ENCODE data around the gene GPR68. TPM values are rescaled to one million over a fixed set of nuclear protein-coding genes. Genes with fewer than 3 reads are reported as not detected.

Gene GPR68
- polyA plus RNA-seq, 1 donor from 2014 or later = 1.6 TPM

DNA sequence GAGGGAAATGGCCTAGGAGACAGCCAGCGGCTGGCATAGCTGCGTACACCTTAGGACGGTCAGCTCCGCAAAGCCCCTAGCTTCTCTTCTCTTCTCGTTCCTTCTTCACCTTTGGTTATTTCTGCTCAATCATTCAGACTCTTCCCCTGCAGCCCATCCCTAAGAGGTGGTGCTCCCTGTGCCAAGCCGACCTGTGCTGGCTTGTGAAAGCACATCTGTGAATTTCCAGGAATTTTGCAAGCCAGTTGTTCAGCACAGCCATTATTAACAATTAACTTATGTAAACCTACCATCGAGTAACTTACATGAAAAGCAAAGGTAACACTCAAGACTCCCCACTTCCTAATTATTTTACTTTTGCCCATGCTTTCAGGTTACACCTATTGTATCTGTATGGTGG lies 20.9 kb upstream of the GPR68 start:
- peaks cover 12% of the 10 kb centered on the region for H3K27me3 Mint-ChIP-seq
- H3K4me3 Mint-ChIP-seq = peak overlapping the region in 2 of 4 donors; percentile 52 to 75
- no peaks in the 10 kb centered on the region for H3K9me3 Mint-ChIP-seq
- H3K4me1 Mint-ChIP-seq = peaks cover 12 to 21% (median 16%) of the 10 kb centered on the region in 3 donors
- H3K36me3 Mint-ChIP-seq = no peaks in the 10 kb centered on the region
- H3K27ac Mint-ChIP-seq = peak overlapping the region in 2 of 3 donors; percentile 15 to 59

DNA sequence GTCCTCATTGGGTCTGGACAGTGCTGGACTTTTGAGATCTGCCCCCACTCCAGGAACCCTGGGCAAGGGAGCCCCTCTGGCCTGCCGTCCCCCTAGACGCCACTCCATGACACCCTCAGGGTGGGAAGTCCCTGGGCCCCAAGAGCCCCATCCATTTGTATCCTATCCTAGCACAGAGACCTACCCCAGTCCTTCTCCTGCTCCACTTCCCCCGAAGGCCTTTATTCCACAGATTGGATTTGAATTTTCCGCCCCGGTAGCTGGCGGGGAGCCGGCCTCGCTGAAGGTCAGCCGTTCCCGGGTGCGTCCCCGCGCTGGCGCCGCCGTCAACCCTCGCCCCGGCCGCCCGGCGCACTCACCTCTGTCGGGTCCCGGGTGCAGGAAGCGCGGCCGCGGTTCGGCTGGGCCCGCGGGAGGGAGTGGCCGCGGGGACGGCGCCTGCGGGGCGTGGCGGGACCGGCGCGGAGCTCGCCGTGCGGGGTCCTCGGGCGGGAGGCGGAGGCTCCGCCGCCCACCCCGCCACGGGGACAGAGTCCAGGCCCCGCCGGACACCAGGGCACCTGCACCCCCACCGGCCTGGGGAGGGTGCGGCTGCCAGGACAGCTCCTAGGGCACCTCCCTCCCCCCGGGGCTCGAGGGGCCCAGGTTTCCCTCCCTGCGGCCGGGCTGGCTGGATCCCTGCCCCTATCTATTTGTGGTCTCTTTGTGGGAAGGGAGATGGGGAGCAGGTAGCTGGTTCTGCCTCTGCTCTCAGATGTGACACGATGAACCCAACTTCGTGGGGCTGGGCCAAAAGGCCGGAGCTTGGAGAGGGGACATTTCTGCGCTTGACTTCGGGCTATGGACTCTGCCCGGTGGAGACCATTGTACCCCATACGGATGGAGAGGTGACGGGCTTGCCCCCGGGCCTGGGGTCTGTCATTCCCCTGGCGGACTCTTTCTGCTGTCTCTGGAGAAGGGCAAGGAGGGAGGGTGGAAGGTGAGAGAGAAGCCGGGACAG lies 19.9 kb upstream of the GPR68 start:
- Mint-ChIP-seq H3K27ac (peak overlapping the region in 1 of 3 donors; percentile 31), H3K4me3 (peak overlapping the region; percentile 57 to 88 (median 74)), H3K27me3 (peaks cover 12% of the 10 kb centered on the region), H3K4me1 (peaks cover 12 to 21% (median 16%) of the 10 kb centered on the region in 3 donors), H3K36me3 (no peaks in the 10 kb centered on the region), H3K9me3 (no peaks in the 10 kb centered on the region)

DNA sequence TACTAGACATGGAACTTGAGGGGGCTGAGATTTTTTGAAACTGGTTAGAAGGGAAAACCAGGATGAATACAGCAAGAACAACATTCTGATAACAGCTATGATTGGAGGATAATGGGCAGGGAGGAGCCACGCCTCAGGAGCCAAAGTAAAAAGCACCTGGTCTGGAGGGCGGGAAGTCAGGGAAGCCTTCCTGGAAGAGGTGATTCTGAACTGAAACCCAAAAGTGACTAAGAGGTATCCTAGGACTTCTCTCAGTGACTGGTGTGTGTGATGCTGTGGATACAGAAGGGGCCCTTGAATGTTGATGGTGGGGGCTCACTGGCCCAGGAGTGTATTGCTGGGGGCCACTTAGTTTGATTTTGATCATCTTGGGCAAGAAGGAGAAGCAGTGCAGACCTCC lies 18.8 kb upstream of the GPR68 start:
- Mint-ChIP-seq H3K9me3 (no peaks in the 10 kb centered on the region), H3K4me3 (peak overlapping the region in 3 of 4 donors; percentile 63 to 88 (median 70)), H3K27me3 (peaks cover 12% of the 10 kb centered on the region), H3K36me3 (no peaks in the 10 kb centered on the region), H3K4me1 (peaks cover 12 to 21% (median 16%) of the 10 kb centered on the region in 3 donors), H3K27ac (peak overlapping the region in 2 of 3 donors; percentile 69 to 81)

DNA sequence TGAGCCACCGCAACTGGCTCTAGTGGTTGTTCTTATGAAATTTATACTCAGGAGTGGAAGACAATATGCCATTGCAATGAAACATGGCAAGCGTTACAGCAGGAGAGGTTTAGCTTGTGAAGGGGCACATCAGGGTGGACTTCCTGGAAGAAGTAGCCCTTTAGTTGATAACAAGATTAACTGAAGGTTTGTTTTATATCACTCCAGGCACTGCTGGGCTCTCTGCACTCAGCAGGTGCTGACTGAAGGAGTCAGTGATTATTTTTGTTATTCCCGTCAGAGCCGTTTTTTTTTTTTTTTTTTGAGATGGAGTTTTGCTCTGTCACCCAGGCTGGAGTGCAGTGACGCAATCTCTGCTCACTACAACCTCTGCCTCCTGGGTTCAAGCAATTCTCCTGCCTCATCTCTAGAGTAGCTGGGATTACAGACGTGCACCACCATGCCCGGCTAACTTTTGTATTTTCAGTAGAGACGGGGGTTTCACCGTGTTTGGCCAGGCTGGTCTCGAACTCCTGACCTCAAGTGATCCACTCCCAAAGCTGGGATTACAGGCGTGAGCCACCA lies 17.6 kb upstream of the GPR68 start:
- H3K27ac Mint-ChIP-seq = peak overlapping the region in 1 of 3 donors; percentile 75
- no peak overlapping the region for H3K4me3 Mint-ChIP-seq

DNA sequence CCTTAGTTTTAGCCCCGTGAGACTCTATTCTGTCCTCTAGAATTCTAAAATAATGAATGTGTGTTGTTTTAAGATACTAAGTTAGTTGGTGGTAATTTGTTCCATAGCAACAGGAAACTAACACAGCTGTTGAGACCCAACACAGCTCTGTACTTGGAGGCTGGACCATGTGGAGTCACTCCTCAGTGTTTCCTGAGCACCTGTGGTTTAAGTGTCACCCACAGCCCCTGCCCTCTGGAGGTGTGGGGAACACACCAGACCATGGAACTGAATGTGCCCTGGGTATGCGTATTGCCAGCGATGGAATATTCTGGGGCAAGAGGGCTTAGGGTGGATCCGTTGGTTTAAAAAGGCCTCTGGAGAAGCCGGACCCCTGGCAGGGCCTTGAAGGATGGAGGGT lies 16.6 kb upstream of the GPR68 start:
- Mint-ChIP-seq H3K4me3 (peak overlapping the region in 2 of 4 donors; percentile 22 to 46), H3K4me1 (peaks cover 14 to 33% (median 19%) of the 10 kb centered on the region in 3 donors), H3K27ac (peak overlapping the region in 2 of 3 donors; percentile 12 to 90), H3K36me3 (no peaks in the 10 kb centered on the region), H3K9me3 (no peaks in the 10 kb centered on the region), H3K27me3 (peaks cover 12% of the 10 kb centered on the region)

More for the DNA sequence above, 17.6 kb upstream of the GPR68 start:
- peaks cover 12% of the 10 kb centered on the region for H3K27me3 Mint-ChIP-seq
- no peaks in the 10 kb centered on the region for H3K36me3 Mint-ChIP-seq
- H3K4me1 Mint-ChIP-seq = peaks cover 13 to 28% (median 19%) of the 10 kb centered on the region in 3 donors
- no peaks in the 10 kb centered on the region for H3K9me3 Mint-ChIP-seq

DNA sequence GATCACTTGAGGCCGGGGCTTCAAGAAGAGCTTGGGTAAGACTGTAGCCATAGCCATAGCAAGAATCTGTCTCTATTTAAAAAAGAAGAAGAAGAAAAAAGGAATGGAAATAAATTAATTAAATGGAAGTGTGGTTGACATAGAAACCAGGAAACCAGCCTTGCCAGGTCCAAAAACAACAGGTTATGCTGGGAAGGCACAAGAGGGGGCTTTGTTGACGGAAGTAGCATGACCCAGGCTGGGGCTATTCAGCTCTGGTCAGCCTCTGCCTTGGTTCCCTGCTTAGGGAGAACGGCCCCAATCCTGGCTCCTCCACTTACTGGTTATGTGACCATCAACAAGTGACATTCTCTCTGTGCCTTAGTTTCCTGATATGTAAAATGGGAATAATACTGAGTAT lies 14.4 kb upstream of the GPR68 start:
- H3K36me3 Mint-ChIP-seq = no peaks in the 10 kb centered on the region
- no peak overlapping the region for H3K4me3 Mint-ChIP-seq
- H3K4me1 Mint-ChIP-seq = peaks cover 11 to 36% (median 19%) of the 10 kb centered on the region in 3 donors
- peak overlapping the region in 1 of 3 donors; percentile 59 for H3K27ac Mint-ChIP-seq
- H3K27me3 Mint-ChIP-seq = peaks cover 4% of the 10 kb centered on the region
- no peaks in the 10 kb centered on the region for H3K9me3 Mint-ChIP-seq

DNA sequence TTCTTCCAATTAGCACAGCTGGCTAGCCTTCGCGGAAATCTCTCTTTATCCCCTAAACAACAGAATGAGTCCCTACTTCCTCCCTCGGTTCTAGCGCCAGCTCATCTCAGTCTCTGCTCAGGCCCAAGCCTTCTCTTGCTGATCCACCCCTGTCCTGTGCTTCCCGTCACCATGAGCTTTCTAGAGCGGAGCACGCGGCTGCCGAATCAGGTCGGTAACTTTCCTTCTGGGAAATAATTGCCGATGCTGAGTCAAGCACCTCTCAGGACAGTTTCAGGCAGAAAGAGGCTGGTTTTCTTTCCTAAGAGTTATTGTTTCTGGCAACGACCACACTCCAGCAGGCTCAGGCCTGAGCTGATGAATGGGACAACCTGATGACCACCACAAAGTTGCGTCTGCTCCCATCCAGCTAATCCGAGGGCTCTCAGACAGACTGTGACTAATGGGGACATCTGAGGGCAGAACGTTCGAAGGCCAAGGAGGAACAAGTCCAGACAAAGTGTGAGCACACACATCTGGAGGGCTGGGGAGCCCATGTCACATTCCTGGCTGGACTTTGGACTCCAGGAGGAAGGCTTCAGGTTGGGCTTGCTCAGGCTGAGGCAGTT lies 13.6 kb upstream of the GPR68 start:
- Mint-ChIP-seq H3K27ac (peak overlapping the region in 2 of 3 donors; percentile 24 to 59), H3K36me3 (no peaks in the 10 kb centered on the region), H3K4me3 (peak overlapping the region in 2 of 4 donors; percentile 21 to 97), H3K9me3 (no peaks in the 10 kb centered on the region), H3K4me1 (peaks cover 11 to 29% (median 17%) of the 10 kb centered on the region in 3 donors), H3K27me3 (no peaks in the 10 kb centered on the region)

DNA sequence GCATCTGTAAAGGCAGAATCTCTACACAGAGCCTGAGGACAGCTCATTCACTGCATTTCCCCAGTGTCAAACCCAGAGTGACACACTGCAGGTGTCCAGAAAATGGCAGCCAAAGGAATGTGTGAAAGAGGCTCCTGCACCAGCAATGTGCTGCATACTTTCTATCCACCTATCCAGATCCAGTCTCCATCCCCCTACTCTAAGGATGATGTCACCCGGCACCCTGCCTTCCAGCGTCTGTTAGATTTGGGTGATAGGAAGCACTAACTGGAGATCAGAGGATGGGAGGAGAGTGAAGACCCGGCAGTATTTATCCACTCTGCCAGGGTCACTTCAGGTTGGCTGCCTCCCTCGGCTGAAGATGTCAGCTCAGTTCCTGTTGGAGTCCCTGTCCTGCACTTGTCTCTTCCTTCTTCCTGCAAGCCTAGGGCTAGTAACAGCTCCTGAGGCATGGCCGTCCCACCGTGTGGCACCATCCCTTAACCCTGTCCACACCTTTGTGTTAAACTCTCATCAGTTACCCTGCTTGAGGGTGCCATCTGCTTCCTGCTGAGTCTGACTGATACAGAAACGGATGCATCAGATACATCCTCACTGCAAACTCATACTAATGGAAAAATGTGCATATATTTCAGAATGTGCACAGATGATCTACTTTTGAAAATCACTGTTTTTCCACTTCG lies 13.0 kb upstream of the GPR68 start:
- Mint-ChIP-seq H3K27ac (peak overlapping the region in 2 of 3 donors; percentile 24 to 36), H3K4me3 (peak overlapping the region in 1 of 4 donors; percentile 97), H3K27me3 (no peaks in the 10 kb centered on the region), H3K9me3 (no peaks in the 10 kb centered on the region), H3K36me3 (no peaks in the 10 kb centered on the region), H3K4me1 (peaks cover 11 to 27% (median 20%) of the 10 kb centered on the region in 3 donors)

DNA sequence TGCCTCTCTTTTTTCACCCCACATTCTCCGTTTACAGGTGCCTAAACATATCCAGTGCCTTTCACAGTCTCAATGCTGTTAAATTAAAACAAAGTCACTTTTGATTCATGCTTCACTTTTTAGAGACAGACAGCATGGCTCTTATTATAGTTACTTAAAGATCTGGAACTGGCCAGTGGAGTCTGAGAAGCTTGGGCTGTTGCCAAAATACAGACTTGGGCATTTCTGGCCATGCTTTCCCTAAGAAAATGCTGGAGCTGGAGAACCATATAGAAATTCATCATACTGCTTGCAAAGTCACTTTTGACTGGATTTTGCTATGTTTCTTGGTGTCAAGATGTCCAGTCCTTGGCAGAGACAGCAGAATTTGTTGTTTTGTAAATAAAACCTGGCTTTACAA lies 12.2 kb upstream of the GPR68 start:
- peak overlapping the region in 1 of 4 donors; percentile 97 for H3K4me3 Mint-ChIP-seq
- peaks cover 17 to 31% (median 24%) of the 10 kb centered on the region in 3 donors for H3K4me1 Mint-ChIP-seq
- H3K27ac Mint-ChIP-seq = peak overlapping the region in 1 of 3 donors; percentile 76
- no peaks in the 10 kb centered on the region for H3K9me3 Mint-ChIP-seq
- H3K27me3 Mint-ChIP-seq = no peaks in the 10 kb centered on the region
- no peaks in the 10 kb centered on the region for H3K36me3 Mint-ChIP-seq

DNA sequence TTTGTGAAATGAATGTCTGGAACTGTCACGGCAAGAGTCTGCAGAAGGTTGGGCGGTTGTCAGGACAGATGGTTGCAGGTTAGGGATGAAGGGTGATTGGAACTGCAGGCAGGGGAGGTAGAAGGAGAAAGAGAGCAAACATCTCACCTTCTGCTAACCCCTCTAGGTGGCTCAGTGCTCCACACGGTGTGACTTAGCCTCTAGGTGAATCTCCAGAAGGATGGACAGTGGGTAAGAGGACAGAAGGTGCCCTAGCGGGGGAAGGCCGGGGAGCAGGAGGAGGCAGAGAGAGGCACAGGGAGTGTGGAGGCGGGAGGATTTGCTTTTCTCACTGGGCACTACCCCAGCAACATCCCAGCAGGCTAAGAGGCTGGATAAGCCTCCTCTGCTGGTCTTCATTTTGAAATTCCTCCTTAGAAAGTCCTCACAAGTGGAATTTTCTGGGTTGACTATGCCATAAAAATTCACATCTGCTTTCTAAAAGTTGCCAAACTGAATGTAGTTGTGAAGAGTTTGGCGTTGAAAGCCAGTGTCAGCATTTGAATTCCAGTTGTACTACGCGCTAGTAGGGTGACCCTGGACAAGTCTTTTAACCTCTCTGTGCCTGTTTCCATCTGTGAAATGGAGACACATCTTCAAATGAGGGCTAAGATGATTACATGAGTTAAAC lies 10.7 kb upstream of the GPR68 start:
- peaks cover 24 to 40% (median 34%) of the 10 kb centered on the region in 3 donors for H3K4me1 Mint-ChIP-seq
- no peaks in the 10 kb centered on the region for H3K36me3 Mint-ChIP-seq
- H3K4me3 Mint-ChIP-seq = peak overlapping the region; percentile 65 to 97 (median 72)
- H3K27ac Mint-ChIP-seq = peak overlapping the region; percentile 25 to 97 (median 76)
- H3K9me3 Mint-ChIP-seq = no peaks in the 10 kb centered on the region
- H3K27me3 Mint-ChIP-seq = no peaks in the 10 kb centered on the region

DNA sequence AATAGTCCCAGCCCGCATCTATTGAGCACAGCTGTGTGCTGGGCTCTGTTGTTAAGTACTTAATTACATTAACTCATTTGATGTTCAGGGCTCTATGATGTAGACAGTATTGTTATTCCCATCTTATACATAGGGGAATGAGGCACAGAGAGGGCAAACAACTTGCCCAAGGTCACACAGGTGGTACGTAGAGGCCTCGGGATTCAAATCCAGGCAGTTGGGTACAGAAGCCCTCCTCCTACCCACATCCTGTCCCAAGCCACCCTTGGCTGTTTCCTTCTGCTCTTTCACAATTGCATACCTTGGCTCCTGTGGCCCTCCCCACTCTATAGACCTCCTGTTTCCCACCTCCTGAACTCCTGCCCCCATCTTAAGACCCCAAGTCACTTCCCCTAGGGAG lies 10.0 kb upstream of the GPR68 start:
- Mint-ChIP-seq H3K27me3 (no peaks in the 10 kb centered on the region), H3K4me3 (peak overlapping the region; percentile 77 to 97 (median 91)), H3K36me3 (no peaks in the 10 kb centered on the region), H3K9me3 (no peaks in the 10 kb centered on the region), H3K27ac (peak overlapping the region; percentile 76 to 97 (median 82)), H3K4me1 (peaks cover 31 to 47% (median 41%) of the 10 kb centered on the region in 3 donors)

DNA sequence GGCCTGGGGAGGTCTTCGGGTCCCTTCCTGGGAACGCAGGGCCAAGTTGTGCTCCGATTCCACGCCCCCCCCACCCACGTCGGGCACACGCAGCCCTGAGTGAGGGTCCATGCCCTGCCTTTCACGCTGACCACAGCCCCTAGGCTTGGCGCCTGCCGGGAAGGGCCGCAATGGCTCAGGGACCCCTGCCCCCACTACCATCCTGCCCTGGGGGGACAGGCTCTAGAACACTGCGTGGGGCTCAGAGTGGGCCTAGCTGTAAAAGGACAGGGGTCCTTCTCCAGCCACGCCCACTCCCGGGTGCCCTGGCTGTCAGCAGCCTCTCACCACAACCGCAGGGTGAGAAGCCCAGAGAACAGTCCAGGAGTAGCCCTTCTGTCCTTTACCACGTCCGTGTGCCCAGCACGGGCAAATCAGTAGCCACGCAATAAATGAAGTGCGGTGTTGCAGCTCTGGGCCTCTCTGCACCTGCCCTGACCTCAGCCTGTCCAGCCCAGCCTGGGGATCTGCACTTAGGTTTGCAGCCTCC lies 9.4 kb upstream of the GPR68 start:
- Mint-ChIP-seq H3K9me3 (no peaks in the 10 kb centered on the region), H3K36me3 (no peaks in the 10 kb centered on the region), H3K4me1 (peaks cover 31 to 48% (median 41%) of the 10 kb centered on the region in 3 donors), H3K27me3 (no peaks in the 10 kb centered on the region), H3K4me3 (peak overlapping the region; percentile 77 to 97 (median 91)), H3K27ac (peak overlapping the region; percentile 31 to 97 (median 76))

DNA sequence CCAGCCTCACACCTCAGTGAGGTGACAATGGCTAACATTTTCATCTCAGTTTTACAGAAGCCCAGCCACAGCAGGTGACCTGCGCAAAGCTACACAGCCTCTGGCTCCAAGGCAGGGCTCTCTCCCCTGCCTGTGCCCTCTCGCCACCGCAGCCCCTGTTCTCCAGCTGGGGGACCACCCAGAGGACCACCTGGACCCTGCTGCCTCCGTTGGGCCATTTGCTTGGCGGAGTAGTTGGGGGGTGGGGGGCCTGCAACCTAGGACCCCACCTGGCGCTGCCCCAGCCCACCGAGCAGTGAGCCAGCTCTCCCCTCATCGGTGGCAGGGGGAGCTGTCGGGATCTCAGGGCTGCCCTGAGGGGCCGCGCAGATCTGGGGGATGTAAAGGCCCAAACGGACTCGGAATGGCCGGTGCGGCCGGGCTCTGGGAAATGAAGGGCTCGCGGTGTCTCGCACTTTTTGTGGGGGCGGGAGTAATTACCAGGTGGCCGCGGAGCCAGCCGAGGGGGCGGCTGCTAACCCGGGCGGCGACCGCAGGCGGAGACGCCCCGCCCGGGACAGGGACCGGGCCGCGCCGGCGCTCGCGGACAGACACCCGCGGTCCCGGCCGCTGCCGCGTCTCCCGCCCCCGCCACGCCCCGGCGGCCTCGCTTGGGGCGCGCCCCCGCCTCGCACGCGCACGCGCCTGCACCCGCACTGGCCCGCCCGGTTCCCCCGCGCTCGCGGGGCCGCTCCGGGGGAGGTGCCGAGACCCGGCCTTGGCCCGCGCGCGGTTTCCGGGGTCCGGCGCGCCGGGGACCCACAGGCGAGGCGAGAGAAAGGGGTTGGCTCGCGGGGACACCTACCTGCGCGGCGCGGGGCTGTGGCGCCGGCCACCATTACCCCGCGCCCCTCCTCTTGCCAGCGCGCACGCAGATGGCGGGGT lies 8.6 kb upstream of the GPR68 start:
- Mint-ChIP-seq H3K27me3 (no peaks in the 10 kb centered on the region), H3K4me3 (peak overlapping the region; percentile 78 to 97 (median 91)), H3K36me3 (no peaks in the 10 kb centered on the region), H3K9me3 (no peaks in the 10 kb centered on the region), H3K4me1 (peaks cover 31 to 53% (median 41%) of the 10 kb centered on the region in 3 donors), H3K27ac (peak overlapping the region in 2 of 3 donors; percentile 62 to 90)
